NCI-H774 (cell line): ENCODE data around the gene DECR2.
"Not testable (repeated sequence)": the region's sequence is repeated elsewhere in the genome, so short reads cannot be mapped to it uniquely, and the experiment has no call there.

Experiments used
- DNase-seq: peaks from one replicate; lab custom pipeline; 2025; lab: John Stamatoyannopoulos, UW

DECR2 gene

DNA sequence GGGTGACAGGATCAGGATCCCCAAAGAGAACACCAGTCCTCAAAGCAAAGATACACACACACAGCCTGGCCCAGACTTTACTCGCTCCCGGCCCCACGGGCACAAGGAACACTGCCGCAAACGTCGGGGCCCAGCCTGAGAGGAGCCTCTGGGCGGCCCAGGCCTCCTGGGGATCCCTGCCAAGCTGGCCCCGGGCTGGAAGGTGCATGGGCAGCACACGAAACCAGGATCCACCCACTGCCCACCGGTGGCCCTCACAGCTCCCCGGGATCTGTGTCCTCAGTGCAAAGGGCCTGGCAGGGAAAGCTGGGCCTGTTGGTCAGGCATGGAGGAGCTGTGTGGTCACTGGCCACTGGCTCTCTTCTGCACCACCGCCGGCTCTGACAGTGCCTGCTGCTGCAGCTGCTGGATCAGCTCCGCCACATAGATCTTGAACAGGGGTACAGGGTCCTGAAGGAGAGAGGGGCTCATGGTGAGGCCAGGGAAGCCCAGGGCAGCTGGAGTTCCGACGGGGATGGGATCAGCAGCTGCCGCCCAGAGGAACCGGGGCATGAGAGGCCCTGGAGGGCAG lies 34.3 kb upstream of the DECR2 start:
- DNase-seq = no peak

DNA sequence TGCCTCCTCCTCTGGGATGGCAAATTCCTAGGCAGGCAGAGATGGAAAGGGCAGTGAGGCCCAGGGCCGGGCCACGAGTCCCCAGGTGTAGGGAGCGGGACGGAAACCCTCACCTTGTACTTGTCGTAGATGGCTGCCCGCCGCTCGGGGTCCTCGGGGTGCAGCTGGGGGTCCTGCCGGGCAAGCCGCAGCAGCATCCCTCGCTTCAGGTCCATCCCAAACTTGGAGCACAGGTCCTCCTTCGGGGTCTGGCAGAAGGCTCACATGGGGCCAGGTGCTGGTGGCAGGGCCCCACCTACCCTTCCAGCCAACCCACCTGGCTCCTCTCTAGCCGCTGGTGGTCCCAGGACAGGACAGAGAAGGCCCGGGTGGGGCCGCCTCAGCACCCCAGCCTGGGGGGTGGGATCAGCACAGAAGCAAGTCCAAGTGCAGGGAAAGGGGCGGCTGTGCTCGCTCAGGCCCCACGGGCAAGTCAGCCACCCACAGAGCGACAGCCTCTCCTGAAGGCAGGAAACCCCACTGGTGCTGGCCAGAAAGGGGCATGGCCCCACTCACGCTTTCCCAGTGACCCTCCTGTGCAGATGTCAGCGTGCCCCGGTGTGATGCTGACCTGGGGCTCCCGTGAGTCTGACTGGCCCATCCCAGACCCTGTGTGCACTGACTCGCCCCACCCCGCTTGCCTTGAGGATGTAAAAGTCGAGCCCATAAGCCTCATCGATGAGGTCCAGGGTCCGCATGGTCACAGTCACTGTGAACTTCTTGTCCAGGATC lies 33.1 kb upstream of the DECR2 start:
- no peak for DNase-seq

DNA sequence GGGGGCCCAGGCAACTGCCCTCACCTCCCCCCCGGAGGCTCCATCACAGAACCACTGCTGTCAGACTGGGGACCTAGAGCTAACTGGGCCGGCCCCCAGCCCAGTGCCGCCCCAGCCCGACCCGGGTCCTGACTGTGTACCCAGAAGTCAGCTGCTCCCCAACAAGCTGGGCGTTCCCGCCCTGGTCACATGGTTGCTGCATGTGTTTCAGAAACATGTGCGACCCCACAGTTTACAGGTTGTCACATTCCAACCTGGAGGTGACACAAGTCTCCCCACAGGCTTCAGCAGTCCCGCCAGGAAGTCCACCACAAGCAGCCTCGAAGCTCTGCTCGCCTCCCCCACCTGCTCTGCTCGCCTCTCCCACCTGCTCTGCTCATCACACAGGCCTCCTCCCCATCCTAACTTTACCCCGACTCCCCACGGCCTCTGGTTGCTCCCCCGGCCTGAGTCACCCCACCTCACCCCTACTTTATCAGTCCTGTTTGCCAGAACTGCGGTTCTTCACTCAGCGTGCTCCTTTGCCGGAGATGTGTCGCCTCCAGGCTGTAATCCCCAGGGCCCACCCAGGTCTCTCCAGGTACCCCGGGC lies 32.3 kb upstream of the DECR2 start:
- no peak for DNase-seq

DNA sequence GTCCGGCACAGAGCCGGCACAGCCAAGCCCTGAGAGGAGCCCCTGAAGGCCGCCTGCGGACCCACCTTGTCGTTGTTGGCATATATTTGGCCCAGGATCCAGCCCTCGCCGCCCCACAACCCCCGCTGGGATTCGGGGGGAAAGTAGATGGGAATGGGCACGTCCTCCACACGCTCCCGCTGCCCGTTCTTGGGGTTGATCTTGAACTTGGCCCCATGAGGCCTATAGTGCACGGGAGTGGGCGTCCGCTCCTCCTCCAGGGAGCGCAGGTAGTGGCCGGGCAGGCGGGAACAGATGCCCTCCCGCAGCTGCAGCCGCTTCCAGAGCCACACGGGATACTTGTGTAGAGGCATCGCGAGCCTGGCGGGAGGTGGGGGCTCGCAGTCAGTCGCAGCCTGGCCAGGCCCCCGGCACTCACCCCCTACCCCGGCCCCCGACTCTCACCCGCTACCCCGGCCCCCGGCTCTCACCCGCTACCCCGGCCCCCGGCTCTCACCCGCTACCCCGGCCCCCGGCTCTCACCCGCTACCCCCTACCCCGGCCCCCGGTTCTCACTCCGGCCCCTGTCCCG lies 31.7 kb upstream of the DECR2 start:
- DNase-seq = no peak

DNA sequence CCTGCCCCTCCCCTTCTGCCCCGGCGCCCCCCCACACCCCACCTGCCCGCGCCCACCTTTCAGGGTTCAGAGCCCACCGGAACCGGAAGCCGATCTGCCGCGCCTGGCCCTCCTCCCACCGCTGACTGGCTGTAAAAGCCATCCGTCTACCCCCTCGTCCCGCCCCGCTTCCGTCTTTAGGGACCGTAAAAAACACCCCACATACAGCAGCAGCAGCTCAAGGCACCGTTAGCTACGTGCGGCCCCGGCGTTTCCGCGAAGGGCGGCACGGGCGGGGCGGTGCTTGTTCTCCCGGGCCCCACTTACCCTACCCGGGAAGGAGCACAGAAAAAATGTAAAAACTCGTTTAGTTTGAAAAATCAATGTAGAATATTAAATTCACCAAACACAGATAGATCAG lies 31.2 kb upstream of the DECR2 start, which contains the start of gene MRPL28:
Gene MRPL28, minus strand, starts transcription at position 96 of the 400 bp plus-strand sequence. CDS start 320 bp downstream, outside the sequence.
- DNase-seq = peak; percentile 83

DNA sequence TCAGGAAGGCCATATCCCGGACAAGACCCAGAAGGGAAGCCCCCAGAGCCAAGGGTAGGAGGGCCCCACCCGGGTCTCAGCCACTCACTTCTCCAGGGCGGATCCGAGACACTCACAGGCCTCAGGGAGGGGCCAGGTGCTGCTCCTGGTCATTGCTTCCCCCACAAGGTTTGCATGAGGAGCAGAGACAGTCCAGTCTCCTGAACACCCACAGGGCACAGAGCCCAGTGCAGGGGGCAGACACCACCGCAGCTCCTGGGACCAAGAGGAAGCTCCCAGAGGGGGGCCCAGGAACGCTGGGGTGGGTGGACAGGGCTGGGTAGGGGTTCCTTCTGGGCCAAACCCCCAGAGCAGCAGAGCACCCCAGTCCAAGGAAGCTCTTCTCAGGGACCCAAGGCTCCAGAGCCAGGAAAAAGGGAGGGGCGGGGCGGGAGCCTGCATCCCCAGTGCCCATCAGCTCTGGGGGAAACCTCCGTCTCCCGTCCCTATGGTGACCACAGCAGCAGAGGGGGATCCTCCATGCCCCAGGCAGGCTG lies 30.6 kb upstream of the DECR2 start:
- no peak for DNase-seq

DNA sequence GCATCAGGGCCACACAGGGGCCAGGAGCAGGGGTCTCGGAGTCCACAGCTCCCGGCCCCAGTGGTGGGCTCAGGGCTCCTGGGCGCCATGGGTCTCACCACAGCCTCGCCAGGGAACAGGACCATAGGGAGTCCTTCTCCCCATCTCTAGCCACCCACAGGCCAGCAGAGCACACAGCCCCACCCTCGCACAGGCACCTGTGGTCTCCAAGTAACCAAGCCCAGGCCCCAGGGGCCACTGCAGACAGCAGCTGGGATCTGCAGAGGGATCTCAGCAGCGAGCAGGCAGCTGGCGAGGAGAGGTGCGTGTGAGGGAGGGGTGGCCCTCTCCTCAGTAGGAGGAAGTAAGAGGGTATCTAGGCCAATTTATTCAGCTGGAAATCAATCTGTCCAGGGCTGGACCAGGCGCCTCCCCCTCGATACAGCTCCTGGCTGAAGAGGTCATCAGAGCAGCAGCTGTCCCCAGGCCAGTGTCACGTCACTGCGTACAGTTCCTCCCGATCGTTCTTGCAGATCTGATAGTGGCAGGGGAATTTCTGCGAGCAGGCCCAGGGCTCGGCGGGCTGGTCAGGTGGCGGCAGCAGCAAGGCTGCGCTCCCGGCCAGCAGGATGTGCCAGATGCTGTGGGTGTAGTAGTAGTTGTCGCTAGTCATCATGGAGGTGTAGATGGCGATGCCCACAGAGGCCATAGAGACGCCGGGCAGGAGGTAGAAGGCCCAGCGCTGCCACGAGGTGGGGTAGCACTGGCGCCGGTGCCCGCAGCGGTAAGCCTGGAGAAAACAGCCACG lies 30.0 kb upstream of the DECR2 start:
- no peak for DNase-seq

DNA sequence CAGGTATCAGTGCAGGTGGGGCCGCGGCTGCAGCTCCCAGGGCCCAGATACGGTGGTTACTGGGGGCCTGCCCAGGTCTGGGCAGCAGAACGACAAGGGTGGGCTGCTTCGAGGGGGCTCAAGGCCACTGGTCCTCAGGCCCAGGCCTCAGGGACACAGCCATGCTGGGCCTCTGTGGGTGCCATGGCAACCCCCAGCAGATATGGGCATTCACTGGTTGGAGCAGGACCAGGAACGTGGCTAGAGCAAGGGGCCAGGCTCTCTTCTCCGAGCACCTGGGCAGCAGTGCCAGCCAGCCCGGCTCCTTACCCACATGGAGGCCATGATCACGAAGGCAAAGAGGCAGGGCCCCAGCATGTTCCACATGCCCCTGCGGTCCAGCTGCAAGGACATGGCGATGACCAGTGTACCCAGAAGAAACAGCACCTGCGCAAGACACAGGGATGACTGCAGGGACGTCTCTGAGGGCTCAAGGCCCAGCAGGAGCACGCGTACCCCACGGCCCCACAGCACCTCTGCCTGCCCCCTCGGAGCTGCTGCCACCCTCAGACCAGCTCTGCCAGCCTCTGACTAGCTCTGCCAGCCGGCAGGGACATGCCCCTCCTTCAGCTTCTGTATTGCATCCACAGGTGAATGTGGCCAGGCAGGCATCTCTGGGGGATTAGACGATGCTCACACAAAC lies 29.2 kb upstream of the DECR2 start:
- DNase-seq = no peak

DNA sequence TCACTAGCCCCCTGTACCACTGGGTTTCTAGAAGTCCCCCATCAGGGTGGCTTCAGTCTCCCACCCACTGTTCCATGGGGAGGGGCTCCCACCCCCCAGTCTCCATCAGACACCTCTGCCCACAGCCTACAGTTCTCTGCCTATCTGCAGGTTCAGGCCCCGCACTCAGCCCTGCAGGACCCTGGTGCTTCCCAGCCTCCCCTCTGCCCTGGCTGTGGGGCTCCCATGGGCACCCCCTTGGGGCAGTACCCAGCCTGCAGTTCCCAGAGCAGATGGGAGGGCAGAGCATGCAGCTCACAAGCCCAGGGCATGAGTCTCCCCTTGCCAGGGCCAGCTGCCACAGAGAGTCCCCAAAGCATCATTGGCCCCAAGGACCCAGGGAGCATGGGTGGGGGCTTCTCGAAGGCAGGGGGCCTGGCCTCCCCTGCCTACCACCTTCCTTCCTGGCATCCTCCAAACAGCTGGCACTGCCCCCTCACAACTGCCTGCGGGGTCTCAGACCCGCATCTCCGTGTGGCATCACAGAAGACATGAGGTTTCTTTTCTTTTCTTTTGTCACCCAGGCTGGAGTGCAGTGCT lies 28.6 kb upstream of the DECR2 start:
- no peak for DNase-seq

DNA sequence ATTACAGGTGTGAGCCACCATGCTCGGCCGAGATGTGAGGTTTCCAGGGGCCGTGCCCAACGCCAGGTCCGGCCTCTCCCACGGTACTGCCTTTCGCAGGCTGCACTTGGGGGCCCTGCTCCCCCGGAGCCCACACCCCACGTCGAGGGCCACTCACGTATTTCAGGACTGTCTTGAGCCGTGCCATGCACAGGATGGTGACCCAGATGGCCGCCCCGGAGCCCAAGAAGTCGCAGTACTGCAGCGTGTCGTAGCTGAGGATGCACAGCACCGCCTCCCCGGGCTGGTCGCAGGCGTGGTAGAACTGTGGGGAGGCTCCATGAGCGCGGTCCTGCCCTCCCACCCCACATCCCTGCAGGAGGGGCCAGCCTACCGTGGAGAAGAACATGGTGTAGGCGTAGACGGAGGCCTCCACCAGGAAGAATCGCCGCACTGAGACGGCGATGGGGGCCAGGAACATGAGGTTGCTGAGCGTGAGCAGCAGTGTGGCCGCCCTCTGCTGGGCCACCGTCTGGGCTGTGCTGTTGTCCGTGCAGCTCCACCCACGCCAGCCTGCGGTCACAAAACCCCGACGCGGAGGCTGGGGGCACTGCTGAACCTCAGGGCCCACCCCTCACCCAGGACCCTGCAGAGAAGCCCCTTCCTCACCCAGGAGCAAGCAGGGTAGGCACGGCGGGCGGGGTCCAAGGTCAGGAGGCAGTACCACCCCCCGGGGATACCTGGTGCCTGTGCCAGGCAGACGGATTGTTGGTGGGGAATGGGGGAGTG lies 27.7 kb upstream of the DECR2 start:
- DNase-seq = no peak

DNA sequence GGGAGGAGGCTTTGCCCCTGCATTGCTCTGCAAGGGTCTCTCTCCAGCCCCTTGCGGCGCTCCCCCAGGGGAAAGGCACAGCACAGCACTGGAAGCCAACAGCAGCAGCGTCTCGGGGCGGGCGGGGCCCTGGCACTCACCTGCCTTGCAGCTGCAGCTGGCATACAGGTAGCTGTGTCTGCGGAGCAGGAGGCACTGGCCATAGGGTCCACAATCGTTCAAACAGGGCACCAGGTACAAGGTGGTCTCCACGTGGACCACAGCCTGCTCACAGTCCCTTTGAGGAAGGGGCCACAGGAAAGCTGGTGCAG lies 27.1 kb upstream of the DECR2 start:
- DNase-seq = no peak

DNA sequence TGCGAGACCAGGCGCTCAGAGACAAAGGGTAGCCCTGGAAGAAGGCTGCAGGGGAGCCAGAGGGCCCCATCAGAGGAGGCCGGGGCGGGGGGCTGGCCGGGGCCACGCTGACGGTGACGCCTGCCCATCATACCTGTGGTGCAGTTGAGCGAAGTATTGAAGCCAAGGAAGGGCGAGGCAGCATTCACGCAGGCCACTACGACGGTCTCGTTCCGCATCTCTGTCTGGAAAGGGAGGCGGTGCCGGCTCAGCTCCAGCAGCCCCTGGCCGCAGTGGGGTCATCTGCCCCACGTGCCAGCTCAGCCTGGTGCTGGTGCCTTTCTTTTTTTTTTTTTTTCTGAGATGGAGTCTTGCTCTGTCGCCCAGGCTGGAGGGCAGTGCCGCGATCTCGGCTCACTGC lies 26.5 kb upstream of the DECR2 start:
- DNase-seq = no peak

DNA sequence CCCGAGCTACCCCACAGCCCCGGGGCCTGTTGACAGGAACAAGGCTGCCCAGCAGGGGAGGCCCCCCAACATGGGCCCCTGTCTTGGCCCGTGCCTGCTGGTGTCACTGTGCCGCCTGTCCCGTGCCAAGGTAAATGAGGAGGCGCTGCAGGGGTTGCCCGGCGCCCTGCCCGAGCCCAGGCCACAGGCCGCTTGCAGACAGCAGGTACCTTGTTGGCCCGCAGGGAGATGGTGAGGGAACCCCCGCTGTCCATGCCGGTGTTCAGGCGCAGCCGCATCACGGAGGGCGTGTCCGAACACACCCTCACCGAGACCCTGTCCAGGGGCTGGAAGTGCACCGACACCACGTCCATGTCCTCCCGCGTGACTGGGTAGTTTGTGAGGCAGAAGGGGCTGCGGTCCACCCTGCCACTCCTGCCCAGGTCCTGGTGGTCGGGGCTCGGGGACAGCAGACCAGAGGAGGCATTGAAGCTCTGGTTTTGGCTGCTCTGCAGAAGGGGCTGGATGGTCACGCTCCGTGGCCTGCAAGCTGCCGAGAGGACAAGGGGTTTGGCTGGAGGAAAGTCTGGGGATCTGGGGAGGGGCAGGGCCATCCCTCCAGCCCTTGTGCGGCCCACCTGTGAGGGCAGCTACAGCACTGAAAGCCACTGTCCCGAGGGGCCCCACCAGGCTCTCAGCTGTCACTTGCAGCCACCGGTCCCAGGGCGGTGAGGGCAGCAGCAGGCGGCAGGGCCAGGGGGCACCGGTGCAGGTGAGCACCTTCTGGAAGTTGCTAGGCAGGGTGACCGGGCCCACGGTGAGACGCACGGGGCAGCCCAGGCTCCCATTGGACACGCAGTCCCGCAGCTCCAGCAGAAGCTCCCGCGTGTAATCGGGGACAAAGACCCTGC lies 25.5 kb upstream of the DECR2 start:
- no peak for DNase-seq

DNA sequence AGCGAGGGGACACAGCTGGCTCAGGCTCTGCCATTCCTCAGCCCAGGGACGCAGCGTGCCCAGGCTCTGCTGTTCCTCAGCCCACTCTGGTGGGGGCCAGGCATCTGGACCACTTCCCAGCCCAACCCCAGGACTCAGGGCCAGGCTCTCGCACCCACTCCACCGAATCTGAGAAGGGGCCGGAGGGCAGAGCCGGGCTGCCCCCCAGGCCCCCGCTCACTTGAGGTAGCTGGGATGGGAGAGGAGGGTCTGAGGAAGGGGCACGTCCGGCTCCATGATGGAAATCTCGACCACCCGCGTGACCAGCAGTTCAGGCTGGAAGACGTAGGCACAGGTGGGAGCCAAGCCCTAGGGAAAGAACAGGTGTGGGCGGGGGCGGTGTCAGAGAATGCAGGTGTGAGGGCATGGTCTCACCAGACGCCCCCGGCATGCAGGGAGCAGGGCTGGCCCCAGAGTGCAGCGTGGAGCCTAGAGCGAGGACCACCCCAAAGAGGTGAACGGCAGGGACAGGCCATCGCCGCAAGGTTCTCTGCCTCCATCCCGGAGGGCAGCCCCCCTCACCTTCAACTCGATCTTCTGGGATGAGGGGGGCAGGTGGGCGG lies 24.8 kb upstream of the DECR2 start:
- no peak for DNase-seq

DNA sequence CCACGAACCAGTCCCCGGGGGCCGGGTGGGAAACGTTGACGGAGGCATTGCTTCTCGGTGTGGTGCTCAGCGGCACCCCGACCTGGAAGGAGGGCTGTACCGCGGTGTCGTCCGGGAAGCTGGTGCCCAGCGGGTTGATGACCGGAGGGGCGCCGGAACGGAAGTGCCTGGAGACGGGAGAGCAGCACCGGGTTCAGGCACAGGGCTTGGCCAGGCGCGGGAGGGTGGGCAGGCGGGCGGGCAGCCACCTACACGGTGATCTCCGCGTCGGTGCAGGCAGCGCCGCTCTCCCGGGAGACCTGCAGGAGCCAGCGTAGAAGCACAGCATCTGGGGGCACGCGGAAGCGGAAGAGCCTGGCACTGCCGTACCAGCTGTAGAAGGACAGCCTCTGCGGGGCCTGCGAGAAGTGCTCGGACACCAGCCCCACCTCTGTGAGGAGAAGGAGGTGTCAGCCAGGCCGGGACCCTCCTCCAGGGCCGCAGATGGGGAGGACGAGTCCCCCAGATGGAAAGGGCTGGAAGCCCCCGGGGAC lies 24.2 kb upstream of the DECR2 start:
- DNase-seq = no peak

DNA sequence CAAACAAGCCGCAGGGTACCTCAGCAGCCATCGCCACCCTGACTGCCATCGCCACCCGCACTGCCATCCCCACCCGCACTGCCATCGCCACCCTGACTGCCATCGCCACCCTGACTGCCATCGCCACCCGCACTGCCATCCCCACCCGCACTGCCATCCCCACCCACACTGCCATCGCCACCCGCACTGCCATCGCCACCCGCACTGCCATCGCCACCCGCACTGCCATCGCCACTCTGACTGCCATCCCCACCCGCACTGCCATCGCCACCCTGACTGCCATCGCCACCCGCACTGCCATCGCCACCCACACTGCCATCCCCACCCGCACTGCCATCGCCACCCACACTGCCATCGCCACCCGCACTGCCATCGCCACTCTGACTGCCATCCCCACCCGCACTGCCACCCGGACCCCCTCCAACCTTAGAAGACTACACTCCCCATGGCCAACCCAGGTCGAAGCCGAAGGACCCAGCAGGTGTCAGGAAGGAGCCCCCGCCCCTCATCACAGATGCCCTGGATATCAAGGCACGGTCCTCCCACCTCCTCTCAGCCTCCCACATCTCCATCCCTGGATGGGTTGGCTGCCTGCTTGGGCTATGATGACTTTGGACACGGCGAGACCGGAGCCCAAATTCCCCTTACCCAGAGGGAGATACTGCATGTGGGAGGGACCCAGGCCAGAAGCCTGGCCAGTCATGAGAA lies 23.4 kb upstream of the DECR2 start:
- DNase-seq = not testable (repeated sequence)

DNA sequence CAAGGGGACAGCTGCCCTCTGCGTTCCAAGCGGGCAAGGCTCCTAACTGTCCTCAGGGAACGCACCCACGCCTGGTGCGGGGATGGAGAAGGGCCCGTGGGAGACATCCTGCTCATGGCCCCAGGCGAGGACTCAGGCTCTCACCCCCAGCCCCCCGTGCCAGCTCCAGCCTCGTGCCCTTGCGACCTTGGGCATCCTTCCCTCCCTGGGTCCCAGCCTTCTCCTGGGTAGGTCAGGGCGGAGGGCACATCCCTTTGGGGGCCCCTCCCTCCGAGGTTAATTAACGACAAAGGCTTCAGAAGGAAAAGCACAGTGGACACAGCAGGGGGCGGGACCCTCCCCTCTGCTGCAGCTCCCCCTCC lies 22.9 kb upstream of the DECR2 start:
- DNase-seq = no peak
